MM.1S (cell line): ENCODE data around the gene TMEM273.
"Not testable (repeated sequence)": the region's sequence is repeated elsewhere in the genome, so short reads cannot be mapped to it uniquely, and the experiment has no call there.

Experiments
- DNase-seq: peaks from one replicate; pipeline ENCODE4 v3.0.0-alpha.2; 2015
- H2AFZ ChIP-seq: fragments of 300-600 bp; sonication (generic); 2 replicates; pipeline ENCODE4 v1.6.0; 2016; ENCODE audit warnings: antibody characterized with exemption, low read length
- H3F3A ChIP-seq: fragments of 300-600 bp; sonication (generic); 2 replicates; pipeline ENCODE4 v1.6.1; 2016; ENCODE audit warnings: mild to moderate bottlenecking, antibody characterized with exemption, low read length, moderate library complexity, mixed read lengths; ENCODE audit not compliant: insufficient read depth
- H3K27ac ChIP-seq: fragments of 300-600 bp; sonication (generic); 2 replicates; pipeline ENCODE4 v1.5.1; 2016; ENCODE audit warnings: mild to moderate bottlenecking, low read length
- H3K27me3 ChIP-seq: fragments of 300-600 bp; sonication (generic); replicated peaks from 2 replicates; pipeline ENCODE4 v1.6.0; 2016; ENCODE audit warnings: low read length; ENCODE audit not compliant: insufficient read depth
- H3K36me3 ChIP-seq: fragments of 300-600 bp; sonication (generic); replicated peaks from 2 replicates; pipeline ENCODE4 v1.6.1; 2016; ENCODE audit warnings: mild to moderate bottlenecking, low read length, mixed read lengths; ENCODE audit not compliant: insufficient read depth
- H3K4me1 ChIP-seq: fragments of 300-600 bp; sonication (generic); 2 replicates; pipeline ENCODE4 v1.6.1; 2016; ENCODE audit warnings: low read length, mixed read lengths
- H3K4me2 ChIP-seq: fragments of 300-600 bp; sonication (generic); 2 replicates; pipeline ENCODE4 v1.6.0; 2016; ENCODE audit warnings: low read depth, low read length
- H3K4me3 ChIP-seq: fragments of 300-600 bp; sonication (generic); 2 replicates; pipeline ENCODE4 v1.5.1; 2016; ENCODE audit warnings: low read length, mixed read lengths
- H3K79me2 ChIP-seq: fragments of 300-600 bp; sonication (generic); 2 replicates; pipeline ENCODE4 v1.6.1; 2016; ENCODE audit warnings: mixed run types, low read length, mixed read lengths
- H3K9ac ChIP-seq: fragments of 300-600 bp; sonication (generic); 2 replicates; pipeline ENCODE4 v1.6.1; 2016; ENCODE audit warnings: low read length, mixed read lengths
- H3K9me2 ChIP-seq: fragments of 300-600 bp; sonication (generic); replicated peaks from 2 replicates; pipeline ENCODE4 v1.6.1; 2016; ENCODE audit warnings: mild to moderate bottlenecking, low read length, mixed read lengths; ENCODE audit not compliant: insufficient read depth
- H3K9me3 ChIP-seq: fragments of 300-600 bp; sonication (generic); replicated peaks from 2 replicates; pipeline ENCODE4 v1.6.1; 2016; ENCODE audit warnings: mild to moderate bottlenecking, low read length, mixed read lengths; ENCODE audit not compliant: insufficient read depth
- H4K20me1 ChIP-seq: fragments of 300-600 bp; sonication (generic); 2 replicates; pipeline ENCODE4 v1.6.1; 2016; ENCODE audit warnings: mild to moderate bottlenecking, low read length, moderate library complexity, mixed read lengths; ENCODE audit not compliant: insufficient read depth
- EZH2 ChIP-seq: fragments of 300-600 bp; sonication (generic); optimal IDR thresholded peaks from 2 replicates; pipeline ENCODE3; 2017; ENCODE audit warnings: low read depth, mild to moderate bottlenecking, antibody characterized with exemption, low read length, mixed read lengths
- EZH2phosphoT487 ChIP-seq: fragments of 300-600 bp; sonication (generic); IDR thresholded peaks from 2 replicates; pipeline ENCODE4 v1.6.1; 2018; ENCODE audit warnings: antibody characterized with exemption, low read length
- TF ChIP-seq, protein P1 (sequence below): fragments of 300-600 bp; sonication (generic); IDR thresholded peaks from 2 replicates; pipeline ENCODE4 v1.5.1; 2016; ENCODE audit warnings: antibody characterized with exemption, low read length, mixed read lengths

The TMEM273 gene

DNA sequence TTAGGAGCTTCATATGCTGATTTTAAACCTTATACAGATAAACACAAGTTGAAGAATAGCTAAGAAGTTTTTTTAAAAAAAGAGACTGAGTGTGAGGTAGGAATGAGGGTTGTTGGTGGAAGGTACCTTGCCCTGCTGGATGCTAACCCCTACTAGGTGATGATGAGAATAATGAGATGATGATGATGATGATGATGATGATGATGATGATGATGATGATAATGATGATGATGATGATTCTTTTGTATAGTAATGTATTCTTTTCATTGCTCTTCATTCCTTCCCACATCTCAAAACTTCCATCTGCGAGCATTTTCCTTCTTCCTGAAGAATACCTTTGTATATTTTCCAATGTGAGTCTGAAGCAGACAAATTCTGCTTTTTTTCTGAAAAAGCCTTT, 14.1 kb upstream of the TMEM273 start:
- Histone ChIP-seq H3K27ac (no peak overlapping the region), H3K4me3 (no peak overlapping the region), H3K9me2 (no peaks in the 10 kb centered on the region), H3K4me1 (no peaks in the 10 kb centered on the region), H3K4me2 (no peak overlapping the region), H3K79me2 (no peaks in the 10 kb centered on the region), H3K27me3 (no peaks in the 10 kb centered on the region), H3K9ac (no peak overlapping the region), H3K9me3 (no peaks in the 10 kb centered on the region), H3F3A (no peaks in the 10 kb centered on the region), H2AFZ (no peak overlapping the region), H3K36me3 (no peaks in the 10 kb centered on the region), H4K20me1 (no peaks in the 10 kb centered on the region)
- no peak for DNase-seq
- TF ChIP-seq EZH2 (no peak), EZH2phosphoT487 (no peak)
- TF ChIP-seq, protein P1, sequence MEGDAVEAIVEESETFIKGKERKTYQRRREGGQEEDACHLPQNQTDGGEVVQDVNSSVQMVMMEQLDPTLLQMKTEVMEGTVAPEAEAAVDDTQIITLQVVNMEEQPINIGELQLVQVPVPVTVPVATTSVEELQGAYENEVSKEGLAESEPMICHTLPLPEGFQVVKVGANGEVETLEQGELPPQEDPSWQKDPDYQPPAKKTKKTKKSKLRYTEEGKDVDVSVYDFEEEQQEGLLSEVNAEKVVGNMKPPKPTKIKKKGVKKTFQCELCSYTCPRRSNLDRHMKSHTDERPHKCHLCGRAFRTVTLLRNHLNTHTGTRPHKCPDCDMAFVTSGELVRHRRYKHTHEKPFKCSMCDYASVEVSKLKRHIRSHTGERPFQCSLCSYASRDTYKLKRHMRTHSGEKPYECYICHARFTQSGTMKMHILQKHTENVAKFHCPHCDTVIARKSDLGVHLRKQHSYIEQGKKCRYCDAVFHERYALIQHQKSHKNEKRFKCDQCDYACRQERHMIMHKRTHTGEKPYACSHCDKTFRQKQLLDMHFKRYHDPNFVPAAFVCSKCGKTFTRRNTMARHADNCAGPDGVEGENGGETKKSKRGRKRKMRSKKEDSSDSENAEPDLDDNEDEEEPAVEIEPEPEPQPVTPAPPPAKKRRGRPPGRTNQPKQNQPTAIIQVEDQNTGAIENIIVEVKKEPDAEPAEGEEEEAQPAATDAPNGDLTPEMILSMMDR = no peak

DNA sequence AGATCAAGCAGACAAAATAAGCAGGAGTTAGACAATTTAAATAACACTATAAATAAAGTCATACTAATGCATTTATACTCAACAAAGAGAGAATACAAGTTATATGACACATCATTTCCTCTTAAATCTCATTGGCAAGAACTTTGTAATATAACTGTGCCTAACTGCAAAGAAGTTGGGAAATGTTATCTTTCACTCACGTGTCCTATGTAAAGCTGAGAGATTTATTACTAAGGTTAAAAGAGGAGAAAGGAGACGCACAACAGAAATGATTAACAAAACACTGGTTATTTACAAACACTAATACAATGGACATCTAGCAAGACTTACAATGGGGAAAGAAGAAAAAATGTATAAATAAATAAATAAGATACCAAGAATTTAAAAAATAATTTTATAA, 12.7 kb upstream of the TMEM273 start:
- Histone ChIP-seq H3K9me3 (no peaks in the 10 kb centered on the region), H3K4me1 (no peaks in the 10 kb centered on the region), H3K4me3 (no peak overlapping the region), H4K20me1 (no peaks in the 10 kb centered on the region), H3K36me3 (no peaks in the 10 kb centered on the region), H3F3A (no peaks in the 10 kb centered on the region), H3K9me2 (no peaks in the 10 kb centered on the region), H3K79me2 (no peaks in the 10 kb centered on the region), H3K4me2 (no peak overlapping the region), H3K27ac (no peak overlapping the region), H3K9ac (no peak overlapping the region), H3K27me3 (no peaks in the 10 kb centered on the region), H2AFZ (no peak overlapping the region)
- TF ChIP-seq EZH2 = no peak
- TF ChIP-seq, protein P1 = no peak
- TF ChIP-seq EZH2phosphoT487 = no peak
- no peak for DNase-seq

DNA sequence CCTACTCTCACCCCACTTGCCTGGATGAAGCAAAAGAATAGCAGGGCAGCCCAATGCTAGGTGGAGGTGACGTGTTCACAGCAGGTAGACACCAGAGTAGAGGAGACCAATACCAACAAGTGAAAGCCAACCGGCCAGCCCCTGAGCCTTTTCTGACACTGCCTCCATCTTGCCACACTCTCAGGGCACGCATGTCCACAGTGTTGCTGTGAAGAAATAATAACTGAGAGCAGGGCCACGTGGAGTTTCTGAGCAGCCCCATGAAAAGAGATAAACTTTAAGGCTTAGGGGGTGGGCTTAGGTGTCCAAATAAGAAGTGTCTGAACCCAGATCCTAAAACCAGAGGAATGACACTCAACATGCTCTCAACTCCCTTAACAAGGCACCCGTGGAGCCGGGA, 9.0 kb upstream of the TMEM273 start:
- Histone ChIP-seq H3K36me3 (no peaks in the 10 kb centered on the region), H3K9me2 (no peaks in the 10 kb centered on the region), H3K9me3 (no peaks in the 10 kb centered on the region), H3K4me2 (no peak overlapping the region), H3K4me1 (peaks cover 9% of the 10 kb centered on the region; the same call in 1 of the 2 replicates), H2AFZ (no peak overlapping the region), H3F3A (no peaks in the 10 kb centered on the region), H3K4me3 (no peak overlapping the region), H3K27ac (no peak overlapping the region), H3K79me2 (no peaks in the 10 kb centered on the region), H4K20me1 (no peaks in the 10 kb centered on the region), H3K9ac (no peak overlapping the region), H3K27me3 (no peaks in the 10 kb centered on the region)
- no peak for DNase-seq
- TF ChIP-seq EZH2phosphoT487 (no peak), EZH2 (no peak)
- TF ChIP-seq, protein P1 = no peak

DNA sequence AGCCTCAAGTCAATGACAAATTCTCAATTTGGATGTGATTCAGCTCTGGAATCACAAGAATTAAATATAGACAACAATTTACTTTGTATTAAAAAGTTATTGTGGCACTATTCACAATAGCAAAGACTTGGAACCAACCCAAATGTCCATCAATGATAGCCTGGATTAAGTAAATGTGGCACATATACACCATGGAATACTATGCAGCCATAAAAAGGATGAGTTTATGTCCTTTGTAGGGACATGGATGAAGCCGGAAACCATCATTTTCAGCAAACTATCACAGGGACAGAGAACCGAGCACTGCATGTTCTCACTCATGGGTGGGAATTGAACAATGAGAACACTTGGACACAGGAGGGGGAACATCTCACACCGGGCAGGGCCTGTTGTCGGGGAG, 7.7 kb upstream of the TMEM273 start:
- not testable (repeated sequence) for H2AFZ ChIP-seq, H3K9me2 ChIP-seq, H3K9me3 ChIP-seq, H3K27ac ChIP-seq, H3K4me2 ChIP-seq, H3K27me3 ChIP-seq, H3F3A ChIP-seq, H3K4me3 ChIP-seq, H3K9ac ChIP-seq, H4K20me1 ChIP-seq, DNase-seq, H3K36me3 ChIP-seq, H3K79me2 ChIP-seq
- peaks cover 16% of the 10 kb centered on the region for H3K4me1 ChIP-seq
